Measurements from ENCODE around the gene KLF13.

GRCh38 chr15:31374489-31374888, 47.9 kb downstream of the KLF13 start:
- TF ChIP-seq POLR2AphosphoS5 (IDR thresholded peaks at IDR 0.05; ENCODE audit: low read depth): no peak
- no peak for TF ChIP-seq CTCF (conservative IDR thresholded peaks at IDR 0.05; ENCODE audit: low read depth in 2 of 2)
- TF ChIP-seq ZNF331 (CRISPR knock-in tag; IDR thresholded peaks at IDR 0.05; ENCODE audit: low read depth): no peak
- no peak for TF ChIP-seq EZH2 (IDR thresholded peaks at IDR 0.05; ENCODE audit: low read depth, unreplicated experiment)
